ENCODE results near the gene DSG1.

- TF ChIP-seq, protein P1, sequence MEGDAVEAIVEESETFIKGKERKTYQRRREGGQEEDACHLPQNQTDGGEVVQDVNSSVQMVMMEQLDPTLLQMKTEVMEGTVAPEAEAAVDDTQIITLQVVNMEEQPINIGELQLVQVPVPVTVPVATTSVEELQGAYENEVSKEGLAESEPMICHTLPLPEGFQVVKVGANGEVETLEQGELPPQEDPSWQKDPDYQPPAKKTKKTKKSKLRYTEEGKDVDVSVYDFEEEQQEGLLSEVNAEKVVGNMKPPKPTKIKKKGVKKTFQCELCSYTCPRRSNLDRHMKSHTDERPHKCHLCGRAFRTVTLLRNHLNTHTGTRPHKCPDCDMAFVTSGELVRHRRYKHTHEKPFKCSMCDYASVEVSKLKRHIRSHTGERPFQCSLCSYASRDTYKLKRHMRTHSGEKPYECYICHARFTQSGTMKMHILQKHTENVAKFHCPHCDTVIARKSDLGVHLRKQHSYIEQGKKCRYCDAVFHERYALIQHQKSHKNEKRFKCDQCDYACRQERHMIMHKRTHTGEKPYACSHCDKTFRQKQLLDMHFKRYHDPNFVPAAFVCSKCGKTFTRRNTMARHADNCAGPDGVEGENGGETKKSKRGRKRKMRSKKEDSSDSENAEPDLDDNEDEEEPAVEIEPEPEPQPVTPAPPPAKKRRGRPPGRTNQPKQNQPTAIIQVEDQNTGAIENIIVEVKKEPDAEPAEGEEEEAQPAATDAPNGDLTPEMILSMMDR (IDR thresholded peaks at IDR 0.05; ENCODE audit: low read depth, low read length, poor library complexity, severe bottlenecking), result no peak
- TF ChIP-seq EZH2phosphoT487 (IDR thresholded peaks at IDR 0.05; ENCODE audit: borderline replicate concordance, low read length), result no peak
These were observed 7.1 kb downstream of the DSG1 start for GRCh38 chr18:31325051-31325450.
